Adipocyte (in vitro differentiated cells): ENCODE data around the gene ASPSCR1.

Experiments
- DNase-seq: peaks from one replicate; pipeline ENCODE4 v3.0.0-alpha.2; 2015; ENCODE audit warnings: low read depth
- H3K27me3 ChIP-seq: replicated peaks from 2 replicates; pipeline ENCODE4 v1.7.0; 2013; ENCODE audit warnings: mild to moderate bottlenecking, low read length, moderate library complexity; ENCODE audit not compliant: control insufficient read depth, insufficient read depth
- H3K36me3 ChIP-seq: 2 replicates; pipeline ENCODE4 v1.7.0; 2013; ENCODE audit warnings: low read length, mild to moderate bottlenecking, moderate library complexity; ENCODE audit not compliant: control insufficient read depth, insufficient read depth, severe bottlenecking
- H3K4me1 ChIP-seq: 2 replicates; pipeline ENCODE4 v1.7.0; 2013; ENCODE audit warnings: mild to moderate bottlenecking, low read length, moderate library complexity; ENCODE audit not compliant: control insufficient read depth, insufficient read depth
- H3K4me3 ChIP-seq: 2 replicates; pipeline ENCODE4 v1.7.0; 2013; ENCODE audit warnings: mild to moderate bottlenecking, low read length, moderate library complexity
- H3K9ac ChIP-seq: 2 replicates; pipeline ENCODE4 v1.7.0; 2013; ENCODE audit warnings: mild to moderate bottlenecking, low read length, moderate library complexity
- H3K9me3 ChIP-seq: 2 replicates; pipeline ENCODE4 v1.7.0; 2013; ENCODE audit warnings: mild to moderate bottlenecking, low read length, moderate library complexity; ENCODE audit not compliant: control insufficient read depth

The ASPSCR1 gene

DNA sequence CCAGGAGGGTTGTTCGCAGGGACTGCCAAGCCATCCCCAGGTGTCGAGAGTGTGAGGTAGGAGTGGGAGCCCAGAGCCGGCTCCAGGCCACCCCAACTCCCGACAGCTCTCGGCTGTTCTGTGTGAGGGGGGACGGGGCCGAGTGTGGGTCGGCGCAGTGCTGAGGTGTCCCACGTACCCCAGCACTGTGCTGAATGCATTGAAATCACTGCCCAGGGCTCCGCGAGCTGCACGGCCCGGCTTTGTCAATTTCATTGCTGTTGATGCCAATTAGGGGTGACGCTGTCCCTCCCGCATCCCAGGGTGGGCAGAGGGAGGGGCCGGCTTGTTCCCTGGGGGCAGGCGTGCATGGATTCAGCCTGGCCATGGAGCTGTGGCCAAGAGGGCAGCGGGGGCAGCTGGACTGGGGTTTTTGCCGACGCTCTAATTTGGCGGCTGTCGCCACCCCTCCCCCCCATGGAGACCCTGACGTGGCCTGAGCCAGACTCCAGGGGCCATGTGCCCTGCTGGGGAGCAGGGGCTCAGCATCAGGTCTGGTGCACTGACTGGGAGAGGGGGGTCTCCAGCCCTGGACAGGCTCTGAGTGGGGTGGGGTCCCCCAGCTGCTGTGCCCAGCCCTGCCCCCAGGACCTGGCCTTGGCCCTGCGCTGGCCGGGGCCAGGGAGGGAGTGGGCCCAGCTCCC, 31.0 kb downstream of the ASPSCR1 start:
- H3K36me3 ChIP-seq = peaks cover 4% of the 10 kb centered on the region
- DNase-seq = no peak
- H3K9me3 ChIP-seq = no peaks in the 10 kb centered on the region
- no peak overlapping the region for H3K9ac ChIP-seq
- peaks cover 19% of the 10 kb centered on the region for H3K4me1 ChIP-seq
- H3K27me3 ChIP-seq = no peaks in the 10 kb centered on the region
- H3K4me3 ChIP-seq = no peak overlapping the region

DNA sequence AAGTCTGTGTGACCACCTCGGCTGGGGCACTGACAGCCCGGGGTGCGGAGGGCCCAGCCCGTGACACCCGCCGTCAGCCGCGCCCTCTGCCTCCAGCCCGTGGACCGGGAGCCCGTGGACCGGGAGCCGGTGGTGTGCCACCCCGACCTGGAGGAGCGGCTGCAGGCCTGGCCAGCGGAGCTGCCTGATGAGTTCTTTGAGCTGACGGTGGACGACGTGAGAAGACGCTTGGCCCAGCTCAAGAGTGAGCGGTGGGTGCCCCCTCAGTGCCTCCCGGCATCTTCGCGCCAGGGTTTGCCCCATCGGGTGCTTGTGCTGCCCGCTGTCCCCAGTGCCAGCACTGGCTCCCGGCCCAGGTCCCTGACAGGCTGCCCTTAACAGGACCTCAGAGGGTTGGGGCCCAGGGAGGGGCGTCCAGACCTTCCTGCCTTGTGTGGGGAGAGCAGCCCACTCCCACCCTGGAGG, 31.5 kb downstream of the ASPSCR1 start:
- Histone ChIP-seq H3K9ac (no peak overlapping the region), H3K27me3 (no peaks in the 10 kb centered on the region), H3K4me3 (no peak overlapping the region), H3K9me3 (no peaks in the 10 kb centered on the region), H3K36me3 (peaks cover 4% of the 10 kb centered on the region), H3K4me1 (peaks cover 15% of the 10 kb centered on the region)
- DNase-seq = no peak

DNA sequence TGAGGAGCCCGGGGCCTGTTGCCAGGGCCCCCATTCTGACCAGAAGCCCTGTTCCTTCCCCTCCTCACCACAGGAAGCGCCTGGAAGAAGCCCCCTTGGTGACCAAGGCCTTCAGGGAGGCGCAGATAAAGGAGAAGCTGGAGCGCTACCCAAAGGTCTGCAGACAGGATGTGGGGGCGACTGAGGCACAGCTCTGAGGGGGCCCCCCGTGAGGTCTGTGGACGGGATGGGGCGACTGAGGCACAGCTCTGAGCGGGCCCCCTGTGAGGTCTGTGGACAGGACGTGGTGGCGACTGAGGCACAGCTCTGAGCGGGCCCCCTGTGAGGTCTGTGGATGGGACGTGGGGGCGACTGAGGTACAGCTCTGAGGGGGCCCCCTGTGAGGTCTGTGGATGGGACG, 32.0 kb downstream of the ASPSCR1 start:
- no peak for DNase-seq
- Histone ChIP-seq H3K4me1 (peaks cover 10% of the 10 kb centered on the region), H3K9ac (no peak overlapping the region), H3K36me3 (peaks cover 4% of the 10 kb centered on the region), H3K9me3 (no peaks in the 10 kb centered on the region), H3K27me3 (no peaks in the 10 kb centered on the region), H3K4me3 (no peak overlapping the region)

DNA sequence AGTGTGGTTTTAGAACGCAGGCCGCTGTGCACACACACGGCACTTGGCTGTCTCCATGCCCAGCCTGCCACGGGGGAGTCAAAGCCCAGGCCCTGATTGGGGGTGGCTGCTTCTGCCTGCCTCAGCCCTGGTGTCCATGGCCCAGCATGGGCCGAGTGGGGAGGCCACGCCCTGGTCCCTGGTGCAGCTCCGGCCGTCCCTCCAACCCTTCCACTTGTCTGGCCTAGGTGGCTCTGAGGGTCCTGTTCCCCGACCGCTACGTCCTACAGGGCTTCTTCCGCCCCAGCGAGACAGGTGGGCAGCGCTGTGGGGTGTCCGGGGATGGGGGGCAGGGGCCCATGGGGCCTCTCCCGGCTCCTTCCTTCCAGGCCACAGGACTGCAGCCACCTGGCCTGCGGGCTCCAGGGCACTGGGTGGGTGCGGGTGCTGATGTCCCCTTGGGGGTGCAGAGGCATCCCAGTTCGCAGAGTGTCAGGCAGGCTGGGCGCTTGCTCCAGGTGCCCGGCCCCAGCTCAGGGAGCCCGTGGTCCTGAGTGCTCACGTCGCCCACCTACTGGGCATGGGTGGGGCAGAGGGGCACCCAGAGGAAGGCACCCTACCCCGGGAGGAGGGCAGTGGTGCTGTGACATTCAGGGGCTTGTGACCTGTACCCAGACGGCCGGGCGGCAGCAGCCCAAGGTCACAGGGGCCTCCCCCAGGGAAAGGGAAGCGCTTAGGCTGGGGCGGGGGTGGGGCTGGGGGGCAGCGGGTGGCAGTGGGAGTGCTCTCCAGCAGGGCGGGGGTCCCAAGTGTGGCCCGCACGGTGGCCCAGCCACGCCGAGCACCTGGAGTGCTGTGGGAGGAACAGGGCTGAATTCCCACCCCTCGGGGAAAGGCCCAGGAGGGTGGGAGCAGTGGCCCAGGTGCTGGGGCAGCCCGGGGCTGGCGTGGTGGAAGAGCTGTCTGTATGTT, 33.4 kb downstream of the ASPSCR1 start:
- Histone ChIP-seq H3K4me1 (peaks cover 8% of the 10 kb centered on the region), H3K9me3 (no peaks in the 10 kb centered on the region), H3K36me3 (peaks cover 4% of the 10 kb centered on the region), H3K27me3 (no peaks in the 10 kb centered on the region), H3K9ac (no peak overlapping the region), H3K4me3 (no peak overlapping the region)
- DNase-seq = no peak

- H3K4me3 ChIP-seq = no peak overlapping the region
- no peaks in the 10 kb centered on the region for H3K4me1 ChIP-seq
- H3K36me3 ChIP-seq = peaks cover 4% of the 10 kb centered on the region
- DNase-seq = no peak
- H3K9me3 ChIP-seq = no peaks in the 10 kb centered on the region
- H3K27me3 ChIP-seq = no peaks in the 10 kb centered on the region
- no peak overlapping the region for H3K9ac ChIP-seq
These were observed 34.3 kb downstream of the ASPSCR1 start for GRCh38 chr17:82011617-82012187.

DNA sequence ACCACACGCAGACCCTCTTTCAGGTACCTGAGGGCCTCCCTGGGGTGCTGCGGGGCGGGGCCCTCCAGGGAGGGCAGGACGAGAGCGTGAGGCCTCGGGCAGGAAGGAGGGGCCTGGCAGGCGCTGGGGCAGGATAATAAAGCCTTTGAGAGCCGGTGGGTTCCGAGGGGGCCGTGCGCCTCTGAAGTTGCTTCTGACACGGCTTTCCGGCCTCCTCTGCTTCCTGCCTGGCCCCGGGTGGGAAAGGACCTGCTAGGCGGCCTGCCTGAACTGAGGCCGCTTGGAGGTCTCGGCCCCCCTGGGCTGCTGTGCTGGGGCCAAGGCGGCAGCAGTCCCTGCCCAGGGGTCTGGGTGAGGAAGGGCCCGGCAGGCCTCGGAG, 34.8 kb downstream of the ASPSCR1 start:
- no peaks in the 10 kb centered on the region for H3K9me3 ChIP-seq
- no peaks in the 10 kb centered on the region for H3K4me1 ChIP-seq
- H3K36me3 ChIP-seq = peaks cover 4% of the 10 kb centered on the region
- no peaks in the 10 kb centered on the region for H3K27me3 ChIP-seq
- H3K4me3 ChIP-seq = no peak overlapping the region
- no peak for DNase-seq
- no peak overlapping the region for H3K9ac ChIP-seq

DNA sequence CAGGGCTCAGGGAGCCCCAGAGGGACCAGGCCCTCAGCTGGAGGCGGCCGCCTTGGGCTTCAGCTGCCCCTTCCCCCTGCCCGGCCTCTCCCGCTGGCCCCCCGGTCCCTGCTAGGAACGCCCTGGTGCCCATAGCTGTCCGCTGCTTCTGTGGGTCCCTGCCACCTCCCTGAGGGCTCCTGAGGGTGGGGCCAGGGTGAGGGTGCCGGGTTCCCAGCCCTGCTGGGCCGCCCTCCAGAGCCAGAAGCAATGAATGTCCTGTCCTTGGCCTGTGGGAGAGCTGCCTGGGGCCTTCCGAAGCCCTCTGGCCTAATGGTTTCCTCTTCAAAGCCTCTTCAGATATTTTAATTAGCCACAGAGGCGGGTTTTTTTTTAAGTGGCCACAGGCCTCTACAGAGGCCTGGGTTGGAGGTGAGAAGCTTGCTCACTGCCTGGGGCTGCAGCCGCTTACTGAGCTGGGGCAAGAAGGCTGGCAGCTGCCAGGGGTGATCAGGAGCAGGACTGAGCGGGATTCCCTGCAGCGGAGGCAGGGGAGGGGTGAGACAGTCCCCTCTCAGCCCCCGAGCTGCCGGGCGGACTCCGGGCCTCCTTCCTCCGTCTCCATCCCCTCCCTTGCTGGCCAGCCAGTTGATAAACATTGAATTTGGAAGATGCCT, 35.3 kb downstream of the ASPSCR1 start:
- no peaks in the 10 kb centered on the region for H3K9me3 ChIP-seq
- no peak overlapping the region for H3K4me3 ChIP-seq
- peaks cover 4% of the 10 kb centered on the region for H3K36me3 ChIP-seq
- H3K4me1 ChIP-seq = no peaks in the 10 kb centered on the region
- no peak overlapping the region for H3K9ac ChIP-seq
- H3K27me3 ChIP-seq = no peaks in the 10 kb centered on the region
- DNase-seq = no peak

- no peak overlapping the region for H3K4me3 ChIP-seq
- no peaks in the 10 kb centered on the region for H3K4me1 ChIP-seq
- H3K36me3 ChIP-seq = peaks cover 4% of the 10 kb centered on the region
- DNase-seq = no peak
- H3K27me3 ChIP-seq = no peaks in the 10 kb centered on the region
- no peak overlapping the region for H3K9ac ChIP-seq
- no peaks in the 10 kb centered on the region for H3K9me3 ChIP-seq
These were observed 35.9 kb downstream of the ASPSCR1 start for GRCh38 chr17:82013341-82013740.

GRCh38 chr17:82013772-82014321, 36.4 kb downstream of the ASPSCR1 start:
- Histone ChIP-seq H3K9ac (no peak overlapping the region), H3K9me3 (no peaks in the 10 kb centered on the region), H3K36me3 (peaks cover 4% of the 10 kb centered on the region), H3K4me3 (no peak overlapping the region), H3K27me3 (no peaks in the 10 kb centered on the region), H3K4me1 (no peaks in the 10 kb centered on the region)
- DNase-seq = no peak

DNA sequence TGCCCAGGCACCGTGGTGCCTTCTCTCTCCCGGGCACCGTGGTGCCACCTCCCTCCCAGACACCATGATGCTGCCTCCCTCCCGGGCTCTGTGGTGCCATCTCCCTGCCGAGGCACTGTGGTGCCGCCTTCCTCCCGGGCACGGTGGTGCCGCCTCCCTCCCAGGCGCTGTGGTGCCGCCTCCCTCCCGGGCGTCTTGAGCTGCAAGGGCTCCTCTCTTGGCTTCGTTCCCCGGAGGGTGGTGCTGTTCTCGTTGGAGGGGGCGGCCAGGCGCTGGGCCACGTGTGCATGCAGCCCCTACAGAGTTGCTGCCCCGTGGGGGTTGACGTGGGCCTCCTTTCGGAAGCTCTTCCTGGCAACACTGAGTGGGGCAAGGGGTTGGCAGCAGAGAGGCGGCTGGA, 37.0 kb downstream of the ASPSCR1 start:
- H3K9ac ChIP-seq = no peak overlapping the region
- H3K4me3 ChIP-seq = no peak overlapping the region
- no peaks in the 10 kb centered on the region for H3K9me3 ChIP-seq
- H3K36me3 ChIP-seq = peaks cover 4% of the 10 kb centered on the region
- no peak for DNase-seq
- no peaks in the 10 kb centered on the region for H3K4me1 ChIP-seq
- H3K27me3 ChIP-seq = no peaks in the 10 kb centered on the region

DNA sequence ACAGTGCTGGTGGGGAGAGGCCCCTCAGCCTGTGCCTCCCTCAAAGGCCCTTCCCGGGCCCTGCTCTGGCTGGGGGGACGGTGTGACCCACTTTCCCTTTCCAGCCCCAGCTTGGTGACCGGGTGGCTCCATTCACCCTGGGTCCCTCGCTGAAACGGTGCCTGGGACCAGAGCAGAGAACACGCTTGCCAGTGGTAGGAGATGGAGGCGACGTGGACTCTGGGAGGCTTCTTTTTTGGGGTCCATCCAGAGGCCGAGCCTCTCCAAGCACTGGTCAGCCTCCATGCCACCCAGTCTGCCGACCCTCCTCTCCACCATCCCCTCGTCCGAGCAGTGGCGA, 37.5 kb downstream of the ASPSCR1 start:
- H3K9ac ChIP-seq = no peak overlapping the region
- no peaks in the 10 kb centered on the region for H3K9me3 ChIP-seq
- no peak for DNase-seq
- H3K27me3 ChIP-seq = no peaks in the 10 kb centered on the region
- H3K36me3 ChIP-seq = peaks cover 4% of the 10 kb centered on the region
- no peaks in the 10 kb centered on the region for H3K4me1 ChIP-seq
- no peak overlapping the region for H3K4me3 ChIP-seq
